GM18498 (cell line): ENCODE data around the gene TBL1X.
A peak's percentile ranks its signal among the peaks of the same experiment; 100 is the strongest.

Experiments used
- ATAC-seq: cut with Tn5 transposase; IDR thresholded peaks from one replicate; pipeline ENCODE4 v1.9.1; 2021; ENCODE audit warnings: mild to moderate bottlenecking, moderate library complexity; ENCODE audit not compliant: unreplicated experiment

The TBL1X gene

GRCh38 chrX:9619133-9619532 is 154.3 kb downstream of the TBL1X start:
- no peak for ATAC-seq

GRCh38 chrX:9619581-9619980 is 154.7 kb downstream of the TBL1X start:
- no peak for ATAC-seq

GRCh38 chrX:9622128-9622527 is 157.3 kb downstream of the TBL1X start:
- ATAC-seq = no peak

GRCh38 chrX:9626379-9626778 is 161.5 kb downstream of the TBL1X start:
- ATAC-seq = no peak

- ATAC-seq = no peak
Observed at GRCh38 chrX:9627922-9628321, 163.1 kb downstream of the TBL1X start.

GRCh38 chrX:9628779-9629493 is 164.1 kb downstream of the TBL1X start:
- no peak for ATAC-seq

- no peak for ATAC-seq
Observed at GRCh38 chrX:9634551-9634950, 169.7 kb downstream of the TBL1X start.

GRCh38 chrX:9635368-9635767 is 170.5 kb downstream of the TBL1X start:
- ATAC-seq = no peak

GRCh38 chrX:9635803-9636202 is 170.9 kb downstream of the TBL1X start:
- ATAC-seq = no peak

- no peak for ATAC-seq
Observed at GRCh38 chrX:9638871-9639270, 174.0 kb downstream of the TBL1X start.

- ATAC-seq = no peak
Observed at GRCh38 chrX:9642270-9642995, 177.6 kb downstream of the TBL1X start.

GRCh38 chrX:9643807-9644206 is 178.9 kb downstream of the TBL1X start:
- no peak for ATAC-seq

GRCh38 chrX:9644335-9644734 is 179.5 kb downstream of the TBL1X start:
- ATAC-seq = peak; percentile 93

GRCh38 chrX:9646471-9647224 is 181.8 kb downstream of the TBL1X start:
- no peak for ATAC-seq

- ATAC-seq = no peak
Observed at GRCh38 chrX:9647431-9647830, 182.6 kb downstream of the TBL1X start.

- ATAC-seq = no peak
Observed at GRCh38 chrX:9650091-9650490, 185.2 kb downstream of the TBL1X start.

- no peak for ATAC-seq
Observed at GRCh38 chrX:9651737-9652136, 186.9 kb downstream of the TBL1X start.

GRCh38 chrX:9654929-9655328 is 190.1 kb downstream of the TBL1X start:
- ATAC-seq = no peak

- ATAC-seq = no peak
Observed at GRCh38 chrX:9656277-9656676, 191.4 kb downstream of the TBL1X start.

GRCh38 chrX:9656871-9657270 is 192.0 kb downstream of the TBL1X start:
- ATAC-seq = no peak

GRCh38 chrX:9657590-9658256 is 192.9 kb downstream of the TBL1X start:
- no peak for ATAC-seq
